GM19395 (cell line): Measurements from ENCODE around the gene TMEM60.
"Not testable (repeated sequence)": the region's sequence is repeated elsewhere in the genome, so short reads cannot be mapped to it uniquely, and the experiment has no call there.

Experiments used
- ATAC-seq: cut with Tn5 transposase; IDR thresholded peaks from one replicate; pipeline ENCODE4 v1.9.1; 2021; ENCODE audit warnings: mild to moderate bottlenecking, moderate library complexity; ENCODE audit not compliant: unreplicated experiment

TMEM60 gene

GRCh38 chr7:77811516-77812289 is 13.5 kb upstream of the TMEM60 start:
- ATAC-seq, result no peak

GRCh38 chr7:77808517-77808916 is 10.3 kb upstream of the TMEM60 start:
- ATAC-seq, result no peak

GRCh38 chr7:77806425-77806824 is 8.2 kb upstream of the TMEM60 start:
- ATAC-seq, result no peak

- no peak for ATAC-seq
Measured at GRCh38 chr7:77802557-77803405, 4.5 kb upstream of the TMEM60 start.

GRCh38 chr7:77800730-77801129 is 2.5 kb upstream of the TMEM60 start:
- no peak for ATAC-seq

- peak; percentile 13 for ATAC-seq
Measured at GRCh38 chr7:77800158-77800557, 1.9 kb upstream of the TMEM60 start.

GRCh38 chr7:77799078-77799964 is 1.1 kb upstream of the TMEM60 start:
- ATAC-seq, result peak; percentile 4

- peak; percentile 38 for ATAC-seq
Measured at GRCh38 chr7:77797734-77798393, 370 bp downstream of the TMEM60 start.

GRCh38 chr7:77796960-77797359 is 1.3 kb downstream of the TMEM60 start:
- no peak for ATAC-seq

GRCh38 chr7:77796109-77796508 is 2.1 kb downstream of the TMEM60 start:
- no peak for ATAC-seq

- ATAC-seq, result no peak
Measured at GRCh38 chr7:77794000-77794399, 4.2 kb downstream of the TMEM60 start.

- ATAC-seq, result no peak
Measured at GRCh38 chr7:77791956-77792355, 6.3 kb downstream of the TMEM60 start.

- ATAC-seq, result no peak
Measured at GRCh38 chr7:77791336-77791735, 6.9 kb downstream of the TMEM60 start.

GRCh38 chr7:77788327-77788902 is 9.8 kb downstream of the TMEM60 start:
- no peak for ATAC-seq

- ATAC-seq, result no peak
Measured at GRCh38 chr7:77786741-77787140, 11.5 kb downstream of the TMEM60 start.

GRCh38 chr7:77786018-77786417 is 12.2 kb downstream of the TMEM60 start:
- no peak for ATAC-seq

- not testable (repeated sequence) for ATAC-seq
Measured at GRCh38 chr7:77784426-77784825, 13.8 kb downstream of the TMEM60 start.

GRCh38 chr7:77783545-77783944 is 14.7 kb downstream of the TMEM60 start:
- no peak for ATAC-seq

- ATAC-seq, result no peak
Measured at GRCh38 chr7:77783111-77783510, 15.1 kb downstream of the TMEM60 start.

GRCh38 chr7:77782383-77782782 is 15.9 kb downstream of the TMEM60 start:
- ATAC-seq, result no peak
